SHP77 treated with DMSO at 0.1 percent for 48 hours (cell line): Measurements from ENCODE around the gene SDF4.
"Not testable (repeated sequence)": the region's sequence is repeated elsewhere in the genome, so short reads cannot be mapped to it uniquely, and the experiment has no call there.

Experiments used
- DNase-seq: peaks from one replicate; lab custom pipeline; 2025; lab: John Stamatoyannopoulos, UW

SDF4 gene

GRCh38 chr1:1199141-1199960, 32.5 kb downstream of the SDF4 start:
- DNase-seq, result no peak

DNA sequence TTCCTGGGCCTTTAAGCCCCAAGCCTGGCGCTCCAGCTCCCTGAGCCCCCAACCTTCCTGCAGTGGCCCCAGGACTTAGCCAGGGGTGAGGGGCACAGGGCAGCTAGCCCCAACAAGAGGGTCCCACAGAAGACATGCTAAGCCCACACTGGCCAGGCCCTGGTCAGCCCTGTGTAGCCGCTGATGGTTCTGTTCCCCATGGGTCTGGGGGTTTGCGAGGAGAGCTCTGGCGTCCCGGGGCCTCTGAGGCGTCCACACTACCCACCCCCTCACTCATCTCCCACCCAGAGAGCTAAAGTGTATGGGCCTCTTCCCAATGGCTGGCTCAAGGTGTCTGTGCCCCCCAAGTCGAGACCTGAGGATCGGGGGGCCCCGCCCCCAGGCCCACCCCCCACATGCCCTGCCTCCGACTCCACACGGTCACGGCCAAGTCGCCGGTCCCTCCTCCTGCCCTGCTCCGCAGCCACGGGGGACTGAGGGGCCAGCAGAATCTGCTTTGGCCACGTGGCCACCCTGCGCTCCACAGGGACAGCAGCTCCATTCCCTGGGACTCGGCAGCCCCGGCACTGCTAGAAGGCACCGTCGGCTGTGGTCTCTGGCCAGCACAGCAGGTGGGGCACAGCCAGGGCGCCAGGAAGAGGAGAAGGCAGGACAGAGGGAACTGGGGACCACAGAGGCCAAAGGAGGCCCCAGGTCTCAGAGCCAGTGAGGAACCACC, 33.2 kb downstream of the SDF4 start:
- no peak for DNase-seq

GRCh38 chr1:1197551-1198422, 34.0 kb downstream of the SDF4 start:
- DNase-seq, result no peak

DNA sequence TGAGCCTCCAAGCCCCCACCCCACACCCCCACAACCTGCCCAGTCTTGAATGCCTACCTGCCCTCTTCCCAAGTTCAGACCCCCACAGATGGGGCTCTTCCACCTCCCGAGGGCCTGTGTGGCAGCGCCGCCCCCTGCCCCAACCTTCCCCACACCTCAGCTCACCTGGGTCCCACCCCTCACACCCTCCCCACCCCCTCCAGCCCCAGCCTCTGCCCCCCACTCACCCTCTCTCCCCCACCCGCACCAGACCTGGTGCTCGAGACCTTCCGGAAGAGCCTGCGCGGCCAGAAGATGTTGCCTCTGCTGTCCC, 34.7 kb downstream of the SDF4 start:
- DNase-seq, result no peak

DNA sequence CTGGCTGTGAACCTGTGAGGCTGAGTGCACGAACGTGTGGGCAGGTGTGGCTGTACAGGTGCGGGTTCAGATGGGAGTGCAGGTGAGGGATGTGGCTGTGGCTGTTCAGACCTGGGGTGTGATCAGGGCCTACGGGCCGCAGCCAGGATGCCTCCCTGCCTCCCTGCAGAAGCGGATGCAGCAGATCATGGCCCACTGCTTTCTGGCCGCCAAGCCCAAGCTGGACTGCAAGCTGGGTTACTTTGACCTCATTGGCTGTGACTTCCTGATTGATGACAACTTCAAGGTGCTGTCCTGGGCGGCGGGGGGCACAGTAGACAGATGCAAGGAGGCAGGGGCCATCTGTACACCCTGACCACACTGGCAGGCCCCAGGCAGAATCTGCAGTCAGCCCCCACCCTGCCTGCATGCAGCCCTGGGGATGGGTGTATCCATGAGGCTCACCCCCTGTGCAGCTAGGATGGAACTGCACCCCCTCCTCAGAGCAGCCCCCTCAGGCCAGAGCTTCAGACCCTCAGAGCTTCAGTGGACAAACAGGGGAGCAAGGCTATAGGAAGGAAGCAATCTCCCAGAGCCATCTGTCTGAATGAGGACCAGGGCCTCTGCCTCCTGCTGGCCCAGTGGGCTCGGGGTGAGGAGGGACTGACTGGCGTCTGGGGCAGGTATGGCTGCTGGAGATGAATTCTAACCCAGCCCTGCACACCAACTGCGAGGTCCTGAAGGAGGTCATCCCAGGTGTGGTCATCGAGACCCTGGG, 35.2 kb downstream of the SDF4 start:
- no peak for DNase-seq

DNA sequence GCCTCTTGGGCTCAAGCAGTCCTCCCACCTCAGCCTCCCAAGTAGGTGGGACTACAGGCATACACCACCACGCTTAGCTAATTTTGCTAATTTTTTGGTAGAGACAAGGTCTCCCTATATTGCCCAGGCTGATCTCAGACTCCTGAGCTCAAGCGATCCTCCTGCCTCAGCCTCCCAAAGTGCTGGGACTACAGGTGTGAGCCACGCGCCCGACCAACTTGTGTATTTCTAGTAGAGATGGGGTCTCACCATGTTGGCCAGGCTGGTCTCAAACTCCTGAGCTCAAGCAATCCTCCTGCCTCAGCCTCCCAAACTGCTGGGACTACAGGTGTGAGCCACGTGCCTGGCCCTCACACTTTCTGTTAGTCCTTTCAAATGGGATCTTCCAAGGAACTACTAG, 36.1 kb downstream of the SDF4 start:
- not testable (repeated sequence) for DNase-seq

DNA sequence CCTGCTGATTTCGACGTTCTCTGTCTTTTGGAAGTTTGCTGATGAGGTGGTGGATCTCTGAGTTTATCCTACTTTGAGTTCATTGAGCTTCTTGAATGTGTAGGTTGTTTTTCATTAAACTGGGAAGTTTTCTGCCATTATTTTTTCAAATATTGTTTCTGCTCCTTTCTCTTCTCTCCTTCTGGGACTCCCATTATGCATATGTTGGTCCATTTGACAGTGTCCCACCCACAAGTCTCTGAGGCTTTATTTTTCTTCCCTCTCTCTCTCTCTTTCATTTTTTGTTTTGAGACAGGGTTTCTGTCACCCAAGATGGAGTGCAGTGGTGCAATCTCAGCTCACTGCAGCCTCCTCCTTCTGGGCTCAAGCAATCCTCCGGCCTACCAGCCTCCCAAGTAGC, 37.1 kb downstream of the SDF4 start:
- DNase-seq, result no peak

DNA sequence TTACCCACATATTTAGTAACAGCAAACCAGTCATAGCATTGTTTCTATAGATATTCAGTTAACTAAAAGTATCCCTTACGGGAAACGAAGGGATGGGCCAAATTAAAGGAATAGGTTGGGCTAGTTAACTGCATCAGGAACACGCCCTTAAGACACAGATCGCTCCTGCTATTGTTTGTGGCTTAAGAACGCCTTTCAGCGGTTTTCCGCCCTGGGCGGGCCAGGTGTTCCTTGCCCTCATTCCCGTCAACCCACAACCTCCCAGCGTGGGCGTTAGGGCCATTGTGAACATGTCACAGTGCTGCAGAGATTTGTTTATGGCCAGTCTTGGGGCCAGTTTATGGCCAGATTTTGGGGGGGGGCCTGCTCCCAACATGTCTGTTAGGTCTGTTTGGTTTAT, 40.1 kb downstream of the SDF4 start:
- no peak for DNase-seq

- DNase-seq, result no peak
Measured at GRCh38 chr1:1189111-1189510, 42.7 kb downstream of the SDF4 start.

DNA sequence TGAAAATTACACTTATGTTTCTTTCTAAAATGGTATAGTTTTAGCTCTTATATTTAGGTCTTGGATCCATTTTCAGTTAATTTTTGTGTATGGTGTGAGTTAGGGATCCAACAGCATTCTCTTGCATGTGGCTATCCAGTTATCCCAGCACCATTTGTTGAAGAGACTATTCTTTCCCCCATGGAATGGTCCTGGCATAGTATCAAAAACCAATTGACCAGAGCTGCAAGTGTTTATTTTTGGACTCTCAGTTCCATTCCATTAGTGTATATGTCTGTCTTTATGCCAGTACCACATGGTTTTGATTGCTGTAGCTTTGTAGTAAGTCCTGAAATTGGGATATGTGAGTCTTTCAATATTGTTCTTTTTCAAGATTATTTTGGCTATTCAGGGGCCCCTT, 43.9 kb downstream of the SDF4 start:
- no peak for DNase-seq

- no peak for DNase-seq
Measured at GRCh38 chr1:1185101-1185765, 46.6 kb downstream of the SDF4 start.

GRCh38 chr1:1183833-1184775, 47.7 kb downstream of the SDF4 start:
- no peak for DNase-seq

DNA sequence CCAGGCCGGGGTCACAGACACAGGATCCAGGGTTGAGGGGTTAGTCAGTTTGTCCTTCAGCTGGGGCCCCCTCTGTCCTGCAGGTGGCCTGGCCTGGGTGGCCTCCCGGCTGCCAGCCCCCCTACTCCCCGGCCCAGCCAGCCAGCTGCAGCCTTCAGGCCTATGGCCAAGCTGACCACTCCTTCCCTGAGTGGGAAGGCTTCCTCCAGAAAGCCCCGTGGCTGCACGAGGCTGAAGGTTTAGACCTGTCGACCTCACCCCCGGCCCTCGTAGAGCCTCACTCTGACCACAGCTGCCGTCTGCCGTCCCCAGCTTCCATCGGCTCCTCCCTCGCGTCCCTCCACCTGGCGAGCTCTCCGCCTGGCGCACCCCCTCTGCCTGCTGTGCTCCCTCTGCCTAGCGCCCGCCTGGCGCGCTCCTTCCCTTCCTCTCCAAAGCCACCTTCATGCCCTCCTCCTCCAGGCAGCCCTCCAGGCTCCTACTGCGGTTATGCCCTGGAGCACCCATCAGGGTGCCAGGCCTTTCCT, 48.5 kb downstream of the SDF4 start:
- no peak for DNase-seq

DNA sequence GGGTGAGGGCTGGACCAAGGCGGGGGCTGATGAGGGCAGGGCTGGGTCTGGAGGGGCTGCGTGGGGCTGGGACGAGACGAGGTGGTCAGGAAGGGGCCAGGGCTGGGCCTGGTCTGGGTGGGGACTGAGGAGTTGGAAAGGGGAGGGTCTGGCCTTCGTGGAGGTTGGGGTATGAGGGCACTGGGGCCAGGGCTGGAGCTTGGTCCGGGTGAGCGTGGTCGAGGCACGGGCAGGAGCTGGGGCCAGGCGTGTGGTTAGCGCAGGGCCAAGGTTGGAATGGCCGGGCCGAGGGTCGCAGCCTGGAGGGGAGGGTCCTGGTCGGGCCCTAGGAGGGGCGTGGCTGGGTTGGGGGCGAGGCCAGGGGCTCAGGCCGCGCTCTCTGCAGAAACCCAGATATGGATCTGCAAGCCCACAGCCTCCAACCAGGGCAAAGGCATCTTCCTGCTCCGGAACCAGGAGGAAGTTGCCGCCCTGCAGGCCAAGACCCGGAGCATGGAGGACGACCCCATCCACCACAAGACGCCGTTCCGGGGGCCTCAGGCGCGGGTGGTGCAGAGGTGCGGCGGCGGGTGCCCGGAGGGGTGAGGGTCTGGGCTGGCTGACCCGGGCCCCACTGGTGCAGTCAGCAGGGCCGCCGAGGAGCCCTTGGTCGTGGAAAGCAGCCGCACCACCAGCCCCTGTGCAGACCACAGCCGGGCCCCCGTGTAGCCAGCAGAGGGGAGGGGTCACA, 49.1 kb downstream of the SDF4 start:
- no peak for DNase-seq

GRCh38 chr1:1181938-1182410, 49.8 kb downstream of the SDF4 start:
- no peak for DNase-seq

- DNase-seq, result no peak
Measured at GRCh38 chr1:1181129-1181937, 50.5 kb downstream of the SDF4 start.

GRCh38 chr1:1179983-1180861, 51.6 kb downstream of the SDF4 start:
- DNase-seq, result no peak
